Retinal pigment epithelial cell (primary cell): Measurements from ENCODE around the gene GFI1B.
A peak's percentile ranks its signal among the peaks of the same experiment; 100 is the strongest.

Experiments
- DNase-seq: peaks from one replicate; pipeline ENCODE4 v3.0.0-alpha.2; 2010; ENCODE audit warnings: low read depth
- H3K4me3 ChIP-seq: 2 replicates; pipeline ENCODE4 v1.5.1; 2011; ENCODE audit warnings: mild to moderate bottlenecking, low read length, control low read depth, moderate library complexity
- CTCF ChIP-seq: conservative IDR thresholded peaks from 2 replicates; pipeline ENCODE4 v1.5.1; 2011; ENCODE audit warnings: low read depth, low read length, control low read depth, inconsistent platforms

Gene GFI1B

GRCh38 chr9:132991351-132992300 is 13.1 kb downstream of the GFI1B start:
- DNase-seq: no peak
- H3K4me3 ChIP-seq: no peak overlapping the region
- TF ChIP-seq CTCF: no peak

- no peak overlapping the region for H3K4me3 ChIP-seq
- no peak for TF ChIP-seq CTCF
- no peak for DNase-seq
Observed at GRCh38 chr9:132993511-132993939, 15.0 kb downstream of the GFI1B start.

GRCh38 chr9:132994410-132995120 is 16.1 kb downstream of the GFI1B start:
- no peak for TF ChIP-seq CTCF
- H3K4me3 ChIP-seq: no peak overlapping the region
- DNase-seq: peak; percentile 13

- no peak for DNase-seq
- H3K4me3 ChIP-seq: no peak overlapping the region
- TF ChIP-seq CTCF: no peak
Observed at GRCh38 chr9:132995121-132995420, 16.6 kb downstream of the GFI1B start.

GRCh38 chr9:132995879-132996278 is 17.4 kb downstream of the GFI1B start:
- DNase-seq: no peak
- H3K4me3 ChIP-seq: no peak overlapping the region
- no peak for TF ChIP-seq CTCF

- no peak for DNase-seq
- TF ChIP-seq CTCF: no peak
- H3K4me3 ChIP-seq: no peak overlapping the region
Observed at GRCh38 chr9:132996526-132996925, 18.0 kb downstream of the GFI1B start.
